Activated CD4-positive, alpha-beta memory T cell treated with anti-CD3 and anti-CD28 coated beads for 36 hours (primary cell): ENCODE results near the gene NIBAN1. TPM values are rescaled to one million over a fixed set of nuclear protein-coding genes. Genes with fewer than 3 reads are reported as not detected.

Experiments
- CTCF ChIA-PET: fragments of 350-600 bp; sonication (Branson Sonifier 250); formaldehyde crosslinking; loops from one replicate; lab custom pipeline; 2021; ENCODE audit warnings: antibody characterized with exemption, inconsistent platforms; lab: Charles Lee
- POLR2A ChIA-PET: fragments of 350-600 bp; sonication (Branson Sonifier 250); formaldehyde crosslinking; loops from one replicate; lab custom pipeline; 2021; ENCODE audit warnings: antibody characterized with exemption; lab: Charles Lee
- DNase-seq: peaks from one replicate; pipeline ENCODE4 v3.0.0-alpha.2; 2020
- H3K27ac Mint-ChIP-seq: one replicate; pipeline ENCODE4 v1.8.0; 2021; ENCODE audit warnings: mixed read lengths
- H3K27me3 Mint-ChIP-seq: one replicate; pipeline ENCODE4 v1.8.0; 2021; ENCODE audit warnings: mixed read lengths
- H3K36me3 Mint-ChIP-seq: one replicate; pipeline ENCODE4 v1.8.0; 2021; ENCODE audit warnings: mixed read lengths
- H3K4me1 Mint-ChIP-seq: one replicate; pipeline ENCODE4 v1.8.0; 2021; ENCODE audit warnings: low read depth, mixed read lengths
- H3K4me3 Mint-ChIP-seq: one replicate; pipeline ENCODE4 v1.8.0; 2021; ENCODE audit warnings: mild to moderate bottlenecking, mixed read lengths
- H3K9me3 Mint-ChIP-seq: one replicate; pipeline ENCODE4 v1.8.0; 2021; ENCODE audit warnings: mixed read lengths
- intact Hi-C: fragments of 100-400 bp; cut with micrococcal nuclease; formaldehyde crosslinking; loops from one replicate; pipeline ENCODE4 v1.15.1; 2023
- total RNA-seq, 2 experiments: library from RNA; stranded (reverse); gene quantifications; one replicate each; pipeline ENCODE4 v1.2.3, GENCODE V29; 2021

Gene NIBAN1
- total RNA-seq, 2 experiments from 2014 or later: 18.7 to 19.8 TPM

DNA sequence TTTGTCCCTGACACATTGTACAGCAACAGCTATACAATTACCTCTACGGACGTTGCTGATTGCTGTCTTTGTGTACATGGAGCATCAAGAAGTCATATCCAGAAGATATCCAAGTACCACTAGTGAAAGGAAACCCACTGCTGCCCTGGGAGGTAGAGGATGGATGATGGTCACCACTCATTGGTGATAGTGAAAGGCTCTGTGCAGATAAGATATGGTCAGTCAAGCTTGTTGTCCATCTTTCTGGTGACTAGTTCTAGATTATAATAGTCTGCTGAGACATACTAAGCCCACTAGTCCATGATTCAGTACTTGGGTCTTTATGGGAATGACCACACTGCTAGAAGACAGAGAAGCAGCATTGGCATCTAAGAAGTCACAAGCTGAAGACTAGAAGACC lies 30.3 kb downstream of the NIBAN1 start:
- ChIA-PET CTCF (interaction anchor here (0.7 kb wide), 1 partner anchor 18 kb away, joined by 4 read pairs; no protein-coding TSS in a partner anchor), POLR2A (no interaction called here)
- Mint-ChIP-seq H3K36me3 (peaks cover 7% of the 10 kb centered on the region), H3K27ac (no peak overlapping the region), H3K4me1 (peaks cover 32% of the 10 kb centered on the region), H3K27me3 (no peaks in the 10 kb centered on the region), H3K4me3 (no peak overlapping the region), H3K9me3 (no peaks in the 10 kb centered on the region)
- DNase-seq: no peak
- intact Hi-C loops: no loop called here

DNA sequence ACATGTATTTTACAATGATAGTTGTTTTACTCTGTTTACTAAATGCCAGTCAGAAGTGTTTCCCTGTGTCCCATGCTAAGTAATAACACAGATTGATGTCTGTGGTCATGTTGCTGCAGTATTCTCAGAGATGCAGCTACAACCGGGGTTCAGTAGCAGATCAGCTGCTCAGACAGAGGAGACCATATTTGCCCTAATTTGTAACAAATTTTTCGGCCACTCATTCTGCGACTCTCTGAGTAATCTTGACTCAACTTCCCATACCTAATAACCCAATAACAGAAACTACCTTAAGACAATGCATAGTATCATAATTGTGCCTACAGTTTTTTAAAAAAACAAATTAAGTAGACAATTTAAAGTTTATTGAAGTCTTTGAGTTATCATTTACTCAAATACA lies 32.6 kb downstream of the NIBAN1 start:
- peaks cover 7% of the 10 kb centered on the region for H3K36me3 Mint-ChIP-seq
- H3K4me3 Mint-ChIP-seq: no peak overlapping the region
- no peak overlapping the region for H3K27ac Mint-ChIP-seq
- intact Hi-C loops: loop anchor here (2.0 kb wide), 1 partner anchor 51 kb away; no protein-coding TSS in a partner anchor
- no peaks in the 10 kb centered on the region for H3K9me3 Mint-ChIP-seq
- ChIA-PET POLR2A (no interaction called here), CTCF (no interaction called here)
- no peaks in the 10 kb centered on the region for H3K27me3 Mint-ChIP-seq
- DNase-seq: peak; percentile 37
- H3K4me1 Mint-ChIP-seq: peaks cover 32% of the 10 kb centered on the region

DNA sequence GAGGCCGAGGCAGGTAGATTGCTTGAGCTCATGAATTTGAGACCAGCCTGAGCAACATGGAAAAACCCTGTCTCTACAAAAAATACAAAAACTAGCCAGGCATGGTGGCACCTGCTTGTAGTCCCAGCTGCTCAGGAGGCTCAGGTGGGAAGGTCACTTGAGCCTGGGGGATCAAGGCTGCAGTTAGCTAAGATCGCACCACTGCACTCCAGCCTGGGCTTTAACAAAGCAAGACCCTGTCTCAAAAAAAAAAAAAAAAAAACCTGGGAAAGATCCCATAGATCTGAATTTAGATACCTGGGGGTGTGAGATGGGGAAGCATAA lies 32.9 kb downstream of the NIBAN1 start:
- Mint-ChIP-seq H3K4me1 (peaks cover 31% of the 10 kb centered on the region), H3K27ac (no peak overlapping the region), H3K4me3 (no peak overlapping the region), H3K9me3 (no peaks in the 10 kb centered on the region), H3K36me3 (peaks cover 7% of the 10 kb centered on the region), H3K27me3 (no peaks in the 10 kb centered on the region)
- intact Hi-C loops: loop anchor here (2.0 kb wide), 1 partner anchor 51 kb away; no protein-coding TSS in a partner anchor
- ChIA-PET CTCF (no interaction called here), POLR2A (no interaction called here)
- no peak for DNase-seq

DNA sequence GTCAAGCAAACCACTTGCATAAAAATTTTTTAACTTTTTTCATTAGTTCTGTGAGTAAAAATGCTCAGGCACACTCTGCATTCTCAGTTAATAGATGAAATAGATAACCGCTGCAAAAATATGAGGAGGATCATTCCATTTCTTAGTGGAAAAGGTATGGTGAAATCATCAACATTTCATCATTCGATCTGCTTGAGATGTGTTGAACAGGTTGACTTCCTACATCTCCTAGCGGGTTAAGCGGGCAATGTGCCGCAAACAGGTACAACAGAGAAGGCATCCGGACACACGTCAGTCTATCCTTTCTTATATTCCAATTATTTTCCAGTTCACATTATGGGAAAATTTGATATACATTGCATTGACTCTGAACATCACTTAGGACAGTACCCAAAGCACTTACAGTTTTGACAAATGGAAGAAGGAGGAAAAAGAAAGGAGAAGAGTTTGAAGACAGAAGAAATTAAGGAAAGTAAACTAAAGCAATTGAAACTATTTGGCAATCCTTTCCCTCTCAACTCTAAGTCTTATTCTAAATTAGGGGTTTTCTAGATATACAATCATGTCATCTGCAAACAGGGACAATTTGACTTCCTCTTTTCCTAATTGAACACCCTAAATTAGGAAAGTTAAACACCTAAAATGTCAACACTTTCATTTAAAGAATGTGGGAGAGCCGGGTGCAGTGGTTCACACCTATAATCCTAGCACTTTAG lies 33.5 kb downstream of the NIBAN1 start:
- no peak for DNase-seq
- peaks cover 4% of the 10 kb centered on the region for H3K36me3 Mint-ChIP-seq
- H3K4me3 Mint-ChIP-seq: no peak overlapping the region
- peaks cover 27% of the 10 kb centered on the region for H3K4me1 Mint-ChIP-seq
- H3K9me3 Mint-ChIP-seq: no peaks in the 10 kb centered on the region
- H3K27me3 Mint-ChIP-seq: no peaks in the 10 kb centered on the region
- intact Hi-C loops: loop anchor here (2.0 kb wide), 1 partner anchor 50 kb away; no protein-coding TSS in a partner anchor
- POLR2A ChIA-PET: no interaction called here
- CTCF ChIA-PET: no interaction called here
- H3K27ac Mint-ChIP-seq: no peak overlapping the region

DNA sequence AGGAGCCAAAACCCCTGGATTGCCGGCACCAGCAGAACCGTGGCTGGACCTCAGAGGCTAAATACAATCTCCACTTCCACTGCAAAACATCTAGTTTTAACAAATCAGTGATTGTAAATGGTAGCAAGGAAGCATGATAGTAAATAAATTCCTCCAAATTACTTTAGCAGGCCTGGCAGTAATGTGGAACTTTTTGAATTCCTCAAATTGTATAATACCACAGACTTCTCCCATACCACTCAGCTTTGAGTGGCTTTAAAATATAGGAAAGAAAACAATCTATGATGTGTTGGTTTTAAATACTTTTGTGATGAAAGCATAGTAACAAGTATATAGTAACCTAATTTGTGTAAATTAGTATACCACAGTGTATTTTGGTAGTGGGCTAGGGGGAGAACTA lies 34.1 kb downstream of the NIBAN1 start:
- H3K4me3 Mint-ChIP-seq: no peak overlapping the region
- H3K27me3 Mint-ChIP-seq: no peaks in the 10 kb centered on the region
- ChIA-PET POLR2A (no interaction called here), CTCF (no interaction called here)
- no peak overlapping the region for H3K27ac Mint-ChIP-seq
- peaks cover 4% of the 10 kb centered on the region for H3K36me3 Mint-ChIP-seq
- H3K4me1 Mint-ChIP-seq: peaks cover 21% of the 10 kb centered on the region
- no peak for DNase-seq
- intact Hi-C loops: loop anchor here (2.0 kb wide), 1 partner anchor 49 kb away; no protein-coding TSS in a partner anchor
- no peaks in the 10 kb centered on the region for H3K9me3 Mint-ChIP-seq

DNA sequence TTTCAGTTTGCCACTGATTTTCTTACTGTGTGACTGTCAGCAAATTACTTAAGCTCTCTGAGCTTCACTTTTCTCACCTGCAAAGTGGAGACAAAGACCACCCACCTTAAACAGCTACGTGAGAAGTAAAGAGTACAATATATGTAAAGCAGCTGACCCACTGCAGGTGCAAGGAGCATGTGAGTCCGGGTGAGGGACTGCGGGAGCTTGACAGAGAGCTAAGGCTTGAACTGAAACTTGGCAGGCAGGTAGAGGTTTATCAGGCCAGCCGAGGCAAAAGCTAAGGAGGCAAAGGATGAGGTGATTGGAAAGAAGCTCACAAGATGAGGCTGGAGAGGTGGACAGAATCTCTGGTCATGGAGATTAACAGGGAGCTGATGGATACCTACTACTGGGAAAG lies 36.6 kb downstream of the NIBAN1 start:
- Mint-ChIP-seq H3K27me3 (no peaks in the 10 kb centered on the region), H3K36me3 (peaks cover 8% of the 10 kb centered on the region), H3K27ac (no peak overlapping the region), H3K4me1 (peaks cover 14% of the 10 kb centered on the region), H3K9me3 (peaks cover 6% of the 10 kb centered on the region), H3K4me3 (no peak overlapping the region)
- intact Hi-C loops: no loop called here
- no peak for DNase-seq
- ChIA-PET CTCF (interaction anchor here (0.6 to 1.2 kb wide), 3 partner anchors 31 to 132 kb away, joined by 3 to 5 read pairs (median 4); partner anchors contain the start of gene NIBAN1), POLR2A (interaction anchor here (0.8 kb wide), 1 partner anchor 17 kb away, joined by 3 read pairs; no protein-coding TSS in a partner anchor)

DNA sequence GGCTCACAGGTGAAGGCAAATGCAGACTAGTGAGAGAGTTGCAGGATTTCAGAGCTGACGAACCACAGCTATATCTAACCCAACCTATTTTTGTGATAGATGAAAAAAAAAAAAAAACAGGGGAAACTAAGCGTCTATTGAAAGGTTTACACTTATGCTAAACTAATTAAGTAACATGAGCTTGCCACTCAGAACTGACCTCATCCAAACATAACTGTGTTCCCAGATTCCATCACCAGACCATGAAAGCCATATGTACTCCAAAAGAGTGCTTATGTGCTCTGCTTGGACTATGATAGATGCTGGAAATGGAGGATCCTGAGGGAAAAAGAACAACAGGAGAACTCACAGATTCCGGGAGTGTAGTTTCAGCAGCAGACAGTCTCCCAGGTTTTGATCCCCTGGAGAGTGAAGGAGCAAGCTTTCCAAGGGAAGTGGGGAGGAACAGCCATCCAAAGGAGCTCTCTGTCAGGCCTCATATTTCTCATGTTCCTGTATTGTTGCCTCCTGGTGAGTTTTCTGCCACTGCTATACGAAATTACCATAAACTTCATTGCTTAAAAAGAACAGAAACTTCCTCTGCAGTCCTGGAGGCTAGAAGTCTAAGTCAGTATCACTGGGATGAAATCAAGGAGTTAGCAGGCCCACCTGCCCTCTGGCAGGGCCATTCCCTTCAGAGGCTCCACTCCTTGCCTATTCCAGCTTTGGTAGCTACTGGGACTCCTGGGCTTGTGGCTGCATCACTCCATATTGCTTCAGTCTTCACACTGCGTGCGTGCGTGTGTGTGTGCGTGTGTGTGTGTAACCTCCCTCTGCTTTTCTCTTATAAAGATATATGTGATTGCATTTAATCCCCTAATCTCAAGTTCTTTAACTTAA lies 38.1 kb downstream of the NIBAN1 start:
- Mint-ChIP-seq H3K4me3 (no peak overlapping the region), H3K36me3 (peaks cover 8% of the 10 kb centered on the region), H3K4me1 (peaks cover 5% of the 10 kb centered on the region), H3K27ac (no peak overlapping the region), H3K9me3 (peaks cover 6% of the 10 kb centered on the region), H3K27me3 (no peaks in the 10 kb centered on the region)
- ChIA-PET CTCF (interaction anchor here (0.7 to 1.7 kb wide), 2 partner anchors 104 to 131 kb away, joined by 3 to 6 read pairs; no protein-coding TSS in a partner anchor), POLR2A (no interaction called here)
- intact Hi-C loops: no loop called here
- DNase-seq: no peak

DNA sequence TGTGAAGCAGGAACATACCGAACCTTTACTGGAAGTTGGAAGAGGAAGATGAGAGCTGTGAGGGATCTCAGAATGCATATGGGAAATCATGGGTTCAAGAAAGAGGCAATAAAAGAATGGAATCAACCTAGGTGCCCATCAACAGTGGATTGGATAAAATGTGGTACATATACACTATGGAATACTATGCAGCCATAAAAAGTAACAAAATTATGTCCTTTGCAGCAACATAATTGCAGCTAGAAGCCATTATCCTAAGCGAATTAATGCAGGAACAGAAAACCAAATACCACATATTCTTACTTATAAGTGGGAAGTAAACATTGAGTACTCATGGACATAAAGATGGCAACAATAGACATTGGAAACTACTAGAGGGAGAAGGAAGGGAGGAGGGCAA lies 40.4 kb downstream of the NIBAN1 start:
- no peak overlapping the region for H3K27ac Mint-ChIP-seq
- H3K4me3 Mint-ChIP-seq: no peak overlapping the region
- H3K27me3 Mint-ChIP-seq: no peaks in the 10 kb centered on the region
- H3K4me1 Mint-ChIP-seq: peaks cover 11% of the 10 kb centered on the region
- H3K9me3 Mint-ChIP-seq: peaks cover 6% of the 10 kb centered on the region
- DNase-seq: no peak
- CTCF ChIA-PET: no interaction called here
- peaks cover 10% of the 10 kb centered on the region for H3K36me3 Mint-ChIP-seq
- intact Hi-C loops: no loop called here
- POLR2A ChIA-PET: no interaction called here

DNA sequence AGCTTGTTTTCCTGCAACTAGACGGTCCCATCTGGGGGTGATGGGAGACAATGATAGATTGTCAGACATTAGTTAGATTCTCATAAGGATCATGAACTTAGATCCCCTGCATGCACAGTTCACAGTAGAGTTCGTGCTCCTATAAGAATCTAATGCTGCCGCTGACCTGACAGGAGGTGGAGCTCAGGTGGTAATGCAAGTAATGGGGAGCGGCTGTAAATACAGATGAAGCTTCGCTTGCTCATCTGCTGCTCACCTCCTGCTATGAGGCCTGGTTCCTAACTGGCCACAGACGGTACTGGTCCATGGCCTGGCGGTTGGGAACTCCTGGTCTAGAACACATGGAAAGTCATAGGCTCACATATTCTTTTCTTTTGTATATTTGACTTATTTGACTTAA lies 42.0 kb downstream of the NIBAN1 start:
- ChIA-PET POLR2A (no interaction called here), CTCF (interaction anchor here (0.7 to 0.9 kb wide), 2 partner anchors 18 to 50 kb away, joined by 3 to 4 read pairs; no protein-coding TSS in a partner anchor)
- Mint-ChIP-seq H3K9me3 (peaks cover 7% of the 10 kb centered on the region), H3K27ac (no peak overlapping the region), H3K4me1 (peaks cover 11% of the 10 kb centered on the region), H3K4me3 (no peak overlapping the region), H3K27me3 (no peaks in the 10 kb centered on the region), H3K36me3 (peaks cover 10% of the 10 kb centered on the region)
- no peak for DNase-seq
- intact Hi-C loops: no loop called here

DNA sequence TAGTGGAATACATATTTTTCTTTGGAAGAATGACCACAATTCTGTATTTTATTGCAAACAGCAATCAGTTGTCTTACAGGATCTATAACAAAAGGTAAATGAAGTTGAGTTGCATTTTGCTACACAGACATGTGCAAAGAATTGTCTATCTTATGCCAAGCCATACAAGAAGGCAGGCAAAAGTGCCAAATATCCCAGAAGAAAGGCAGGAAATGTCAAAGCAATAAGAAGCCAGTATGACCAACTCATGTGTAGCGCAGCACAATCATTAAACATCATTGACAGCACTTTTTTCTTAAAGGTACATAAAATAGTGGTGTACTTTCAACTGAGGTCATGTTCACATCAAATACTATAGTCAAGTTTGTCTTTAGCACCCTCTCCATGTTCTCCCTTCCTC lies 42.7 kb downstream of the NIBAN1 start:
- no peak overlapping the region for H3K27ac Mint-ChIP-seq
- intact Hi-C loops: loop anchor here (2.0 kb wide), 1 partner anchor 21 kb away; no protein-coding TSS in a partner anchor
- peaks cover 14% of the 10 kb centered on the region for H3K9me3 Mint-ChIP-seq
- ChIA-PET CTCF (interaction anchor here (0.6 kb wide), 1 partner anchor 355 kb away, joined by 3 read pairs; no protein-coding TSS in a partner anchor), POLR2A (no interaction called here)
- peaks cover 11% of the 10 kb centered on the region for H3K4me1 Mint-ChIP-seq
- no peak for DNase-seq
- H3K36me3 Mint-ChIP-seq: peaks cover 10% of the 10 kb centered on the region
- H3K27me3 Mint-ChIP-seq: no peaks in the 10 kb centered on the region
- no peak overlapping the region for H3K4me3 Mint-ChIP-seq

DNA sequence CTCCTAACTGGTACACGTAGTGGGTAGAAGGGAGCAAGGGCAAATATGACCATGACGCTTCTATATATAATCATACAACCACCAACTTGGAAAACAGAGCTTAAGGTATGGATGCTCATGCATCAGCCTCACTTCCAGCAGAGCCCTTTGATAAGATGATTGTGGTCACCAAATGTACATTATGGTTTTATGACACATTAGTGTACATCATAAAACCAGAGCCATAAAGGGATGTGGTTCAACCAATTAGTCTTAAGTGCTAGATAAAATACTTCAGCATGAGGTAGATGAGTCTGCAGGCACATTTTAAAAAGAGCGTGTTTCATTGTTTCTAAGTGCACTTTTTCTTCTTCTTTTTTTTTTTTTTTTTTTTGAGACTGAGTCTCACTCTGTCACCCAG lies 43.7 kb downstream of the NIBAN1 start:
- H3K4me1 Mint-ChIP-seq: peaks cover 11% of the 10 kb centered on the region
- POLR2A ChIA-PET: no interaction called here
- no peaks in the 10 kb centered on the region for H3K27me3 Mint-ChIP-seq
- no peak overlapping the region for H3K4me3 Mint-ChIP-seq
- peaks cover 14% of the 10 kb centered on the region for H3K9me3 Mint-ChIP-seq
- no peak overlapping the region for H3K27ac Mint-ChIP-seq
- H3K36me3 Mint-ChIP-seq: peaks cover 12% of the 10 kb centered on the region
- no peak for DNase-seq
- CTCF ChIA-PET: no interaction called here
- intact Hi-C loops: loop anchor here (1.0 to 2.0 kb wide), 2 partner anchors 22 to 38 kb away; no protein-coding TSS in a partner anchor

DNA sequence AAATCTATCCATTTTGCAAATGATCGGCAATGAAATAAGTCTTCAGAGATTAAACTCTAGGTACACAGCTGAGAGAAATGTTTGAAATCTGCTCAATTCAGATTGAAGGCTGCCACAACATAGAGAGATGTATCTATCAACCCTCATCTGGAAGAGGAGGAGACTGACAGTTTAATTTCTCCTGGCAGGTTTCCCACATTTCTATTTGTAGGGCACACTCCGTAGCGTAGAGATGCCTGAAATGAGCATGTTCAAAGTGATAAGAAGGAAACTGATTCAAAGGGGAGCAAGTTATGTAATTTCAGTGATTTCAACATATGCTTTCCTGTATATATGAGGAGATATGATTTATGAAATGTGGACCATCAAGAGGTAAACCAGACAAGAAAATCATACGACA lies 44.1 kb downstream of the NIBAN1 start:
- H3K36me3 Mint-ChIP-seq: peaks cover 12% of the 10 kb centered on the region
- H3K4me3 Mint-ChIP-seq: no peak overlapping the region
- ChIA-PET CTCF (interaction anchor here (0.6 kb wide), 1 partner anchor 23 kb away, joined by 3 read pairs; no protein-coding TSS in a partner anchor), POLR2A (no interaction called here)
- peaks cover 15% of the 10 kb centered on the region for H3K9me3 Mint-ChIP-seq
- no peak overlapping the region for H3K27ac Mint-ChIP-seq
- peaks cover 11% of the 10 kb centered on the region for H3K4me1 Mint-ChIP-seq
- no peak for DNase-seq
- intact Hi-C loops: loop anchor here (1.0 to 2.0 kb wide), 2 partner anchors 23 to 38 kb away; no protein-coding TSS in a partner anchor
- no peaks in the 10 kb centered on the region for H3K27me3 Mint-ChIP-seq
